GDM1 (cell line): ENCODE results near the gene WASHC4.

ENCODE experiments used
- DNase-seq: peaks from one replicate; lab custom pipeline; 2025; lab: John Stamatoyannopoulos, UW

Gene WASHC4

GRCh38 chr12:105209091-105209490 lies 101.6 kb downstream of the WASHC4 start:
- no peak for DNase-seq

- DNase-seq = no peak
These were observed 104.9 kb downstream of the WASHC4 start for GRCh38 chr12:105212438-105212837.

- DNase-seq = no peak
These were observed 106.6 kb downstream of the WASHC4 start for GRCh38 chr12:105214148-105214547.

GRCh38 chr12:105214670-105215375 lies 107.3 kb downstream of the WASHC4 start:
- no peak for DNase-seq

- DNase-seq = no peak
These were observed 110.9 kb downstream of the WASHC4 start for GRCh38 chr12:105218434-105218833.
